B cell (primary cell): ENCODE data around the gene MAPK10. TPM values are rescaled to one million over a fixed set of nuclear protein-coding genes. Genes with fewer than 3 reads are reported as not detected.

Experiments
- ATAC-seq: fragments of 200-7000 bp; cut with Tn5 transposase; one replicate; pipeline ENCODE4 v1.10.0; 2021; ENCODE audit warnings: low read depth, mild to moderate bottlenecking, moderate number of reproducible peaks, moderate library complexity
- CTCF ChIA-PET: fragments of 350-600 bp; sonication (Branson Sonifier 250); formaldehyde crosslinking; loops from one replicate; lab custom pipeline; 2021; ENCODE audit warnings: antibody characterized with exemption, inconsistent platforms; lab: Charles Lee
- POLR2A ChIA-PET: fragments of 350-600 bp; sonication (Branson Sonifier 250); formaldehyde crosslinking; loops from one replicate; lab custom pipeline; 2021; ENCODE audit warnings: antibody characterized with exemption; lab: Charles Lee
- DNase-seq: peaks from one replicate; pipeline ENCODE4 v3.0.0; 2013
- H2AFZ ChIP-seq: 2 replicates; pipeline ENCODE4 v1.6.1; 2012; ENCODE audit warnings: mild to moderate bottlenecking, low read depth, low read length; ENCODE audit not compliant: insufficient read depth, poor library complexity, severe bottlenecking
- H3K27ac ChIP-seq, 2 donors: 1 replicate in 1 of 2; 2 replicates in 1 of 2; pipeline ENCODE4 v1.5.1; 2012 to 2013; ENCODE audit warnings: low read length in 2 of 2, mild to moderate bottlenecking in 2 of 2, moderate library complexity in 1 of 2
- H3K27me3 ChIP-seq, 4 experiments: fragments of 200-600 bp in 1 of 4; sonication (generic) in 1 of 4; replicated peaks in 1 of 4; 1 replicate in 2 of 4; 2 replicates in 2 of 4; pipeline versions ENCODE4 v1.6.1 to v1.7.0; 2013 to 2016; ENCODE audit warnings: low read length in 3 of 4, mild to moderate bottlenecking in 2 of 4, mixed read lengths in 1 of 4, moderate library complexity in 1 of 4; ENCODE audit not compliant: insufficient read depth in 4 of 4, control insufficient read depth in 3 of 4; ENCODE audit errors: control extremely low read depth in 1 of 4
- H3K36me3 ChIP-seq, 2 experiments: replicated peaks in 1 of 2; 1 replicate in 1 of 2; 2 replicates in 1 of 2; pipeline versions ENCODE4 v1.6.1 to v1.7.1; 2013; ENCODE audit warnings: low read length in 1 of 2; ENCODE audit not compliant: insufficient read depth in 2 of 2, control insufficient read depth in 1 of 2; ENCODE audit errors: control extremely low read depth in 1 of 2, extremely low read depth in 1 of 2
- H3K4me1 ChIP-seq, 2 donors: fragments of 200-600 bp in 1 of 2; sonication (generic) in 1 of 2; 1 replicate in 1 of 2; 2 replicates in 1 of 2; pipeline versions ENCODE4 v1.5.1 to v1.6.1; 2013 to 2017; ENCODE audit warnings: low read length in 2 of 2; ENCODE audit not compliant: control insufficient read depth in 2 of 2, insufficient read depth in 2 of 2
- H3K4me2 ChIP-seq: replicated peaks from 2 replicates; pipeline ENCODE3; 2012; ENCODE audit warnings: mild to moderate bottlenecking, low read depth, low read length; ENCODE audit not compliant: poor library complexity, severe bottlenecking
- H3K4me3 ChIP-seq, 5 experiments: fragments of 200-600 bp in 1 of 5; sonication (generic) in 1 of 5; 1 replicate in 3 of 5; 2 replicates in 2 of 5; pipeline versions ENCODE4 v1.5.1 to v1.7.0; 2011 to 2016; ENCODE audit warnings: low read length in 4 of 5, mild to moderate bottlenecking in 4 of 5, low read depth in 2 of 5, control low read depth in 1 of 5, moderate library complexity in 1 of 5; ENCODE audit not compliant: insufficient read depth in 1 of 5; ENCODE audit errors: control extremely low read depth in 1 of 5, extremely low read depth in 1 of 5
- H3K79me2 ChIP-seq: fragments of 200-600 bp; sonication (generic); one replicate; pipeline ENCODE4 v1.6.0; 2016; ENCODE audit warnings: low read length; ENCODE audit not compliant: control insufficient read depth, insufficient read depth
- H3K9ac ChIP-seq: fragments of 200-600 bp; sonication (generic); 2 replicates; pipeline ENCODE4 v1.6.1; 2017; ENCODE audit warnings: mild to moderate bottlenecking, low read length, moderate library complexity
- H3K9me3 ChIP-seq, 3 donors: one replicate each; pipeline versions ENCODE4 v1.6.1 to v1.7.1; 2013; ENCODE audit warnings: low read length in 2 of 3; ENCODE audit not compliant: control insufficient read depth in 2 of 3, insufficient read depth in 1 of 3; ENCODE audit errors: control extremely low read depth in 1 of 3
- H4K20me1 ChIP-seq: 2 replicates; pipeline ENCODE4 v1.6.0; 2012; ENCODE audit warnings: mild to moderate bottlenecking, low read length; ENCODE audit not compliant: insufficient read depth, control insufficient read depth, poor library complexity, severe bottlenecking
- H3K27ac Mint-ChIP-seq: one replicate; pipeline ENCODE4 v1.8.0; 2021; ENCODE audit warnings: mixed read lengths
- H3K27me3 Mint-ChIP-seq: one replicate; pipeline ENCODE4 v1.8.0; 2021; ENCODE audit warnings: mixed read lengths
- H3K4me1 Mint-ChIP-seq: one replicate; pipeline ENCODE4 v1.8.0; 2021; ENCODE audit warnings: mixed read lengths
- H3K4me3 Mint-ChIP-seq: one replicate; pipeline ENCODE4 v1.8.0; 2021; ENCODE audit warnings: mixed read lengths
- H3K9me3 Mint-ChIP-seq: one replicate; pipeline ENCODE4 v1.8.0; 2022; ENCODE audit warnings: mixed read lengths; ENCODE audit not compliant: insufficient read depth
- CTCF ChIP-seq: fragments of 200-600 bp; IDR thresholded peaks from one replicate; pipeline ENCODE4 v1.8.0; 2022; ENCODE audit warnings: antibody characterized with exemption, mild to moderate bottlenecking
- EZH2 ChIP-seq: IDR thresholded peaks from 2 replicates; pipeline ENCODE4 v1.6.1; 2012; ENCODE audit warnings: borderline replicate concordance, low read depth, mild to moderate bottlenecking, moderate library complexity, low read length; ENCODE audit not compliant: insufficient read depth, poor library complexity, severe bottlenecking
- WGBS: methylation state at CpG from one replicate; pipeline ENCODE4 v1.1.5; 2013; ENCODE audit warnings: missing lambda C conversion rate; ENCODE audit not compliant: insufficient coverage; 5-methylcytosine and 5-hydroxymethylcytosine counted together
- intact Hi-C: fragments of 100-400 bp; cut with micrococcal nuclease; formaldehyde crosslinking; loops from one replicate; pipeline ENCODE4 v1.10.0; 2022
- polyA plus RNA-seq: library from polyadenylated mRNA; depleted of rRNA; stranded (reverse); fragments of >200 nt; gene quantifications from 2 replicates; pipeline ENCODE4 v1.2.3, GENCODE V29; 2012
- total RNA-seq, 2 donors: library from RNA; stranded (reverse); fragments of 120-200 nt in 1 of 2; gene quantifications; 1 replicate in 1 of 2; 2 replicates in 1 of 2; pipeline versions ENCODE4 v1.2.3 to v1.2.4, GENCODE V29; 2013 to 2022

MAPK10 gene
- total and polyA plus RNA-seq, 2 donors (not counting 1 experiment from before 2014, with no cell fraction given), result 0.03 to 3.1 TPM

GRCh38 chr4:86129546-86129945 is 230.3 kb downstream of the MAPK10 start:
- Mint-ChIP-seq H3K4me3 (no peak overlapping the region), H3K27me3 (peaks cover 3% of the 10 kb centered on the region), H3K4me1 (no peaks in the 10 kb centered on the region), H3K9me3 (peaks cover 2% of the 10 kb centered on the region), H3K27ac (no peak overlapping the region)
- H3K4me3 ChIP-seq, result no peak overlapping the region
- H3K36me3 ChIP-seq, result no peaks in the 10 kb centered on the region
- H4K20me1 ChIP-seq, result no peaks in the 10 kb centered on the region
- H3K27ac ChIP-seq, result no peak overlapping the region
- DNase-seq (no peak), ATAC-seq (no peak)
- no peaks in the 10 kb centered on the region for H3K9me3 ChIP-seq
- 57% methylated on average over 1 of the region's 2 CpGs for WGBS
- intact Hi-C loops, result no loop called here
- H3K27me3 ChIP-seq, result no peaks in the 10 kb centered on the region
- H3K79me2 ChIP-seq, result no peaks in the 10 kb centered on the region
- no peaks in the 10 kb centered on the region for H3K4me1 ChIP-seq
- CTCF ChIA-PET, result no interaction called here
- TF ChIP-seq CTCF, result no peak
- TF ChIP-seq EZH2, result no peak
- POLR2A ChIA-PET, result no interaction called here
- no peak overlapping the region for H3K9ac ChIP-seq
- H3K4me2 ChIP-seq, result no peak overlapping the region
- H2AFZ ChIP-seq, result no peak overlapping the region

- H3K9ac ChIP-seq, result no peak overlapping the region
- H3K27ac ChIP-seq, result no peak overlapping the region
- H2AFZ ChIP-seq, result no peak overlapping the region
- H3K27me3 Mint-ChIP-seq, result no peaks in the 10 kb centered on the region
- no peaks in the 10 kb centered on the region for H3K79me2 ChIP-seq
- ChIA-PET POLR2A (no interaction called here), CTCF (no interaction called here)
- H3K9me3 Mint-ChIP-seq, result peaks cover 3% of the 10 kb centered on the region
- H3K36me3 ChIP-seq, result no peaks in the 10 kb centered on the region
- no peaks in the 10 kb centered on the region for H3K9me3 ChIP-seq
- no peak overlapping the region for H3K4me3 Mint-ChIP-seq
- TF ChIP-seq EZH2 (no peak), CTCF (no peak)
- intact Hi-C loops, result no loop called here
- ATAC-seq (no peak), DNase-seq (no peak)
- no peaks in the 10 kb centered on the region for H3K4me1 Mint-ChIP-seq
- no peak overlapping the region for H3K4me2 ChIP-seq
- H4K20me1 ChIP-seq, result no peaks in the 10 kb centered on the region
- no peak overlapping the region for H3K4me3 ChIP-seq
- H3K27ac Mint-ChIP-seq, result no peak overlapping the region
- no peaks in the 10 kb centered on the region for H3K27me3 ChIP-seq
- H3K4me1 ChIP-seq, result no peaks in the 10 kb centered on the region
These were observed 237.4 kb downstream of the MAPK10 start for GRCh38 chr4:86122404-86122803.
